Neural cell (in vitro differentiated cells): Measurements from ENCODE around the gene CMYA5.

Experiments used
- EP300 ChIP-seq: fragments of 450-650 bp; conservative IDR thresholded peaks from 2 replicates; pipeline ENCODE4 v1.6.1; 2014; ENCODE audit warnings: antibody characterized with exemption, mild to moderate bottlenecking, moderate library complexity; ENCODE audit not compliant: poor library complexity, severe bottlenecking
- EZH2 ChIP-seq: fragments of 200-600, 300-800 bp; shearing (Covaris generic), sonication (generic); IDR thresholded peaks from 2 replicates; pipeline ENCODE4 v1.6.1; 2014; ENCODE audit warnings: antibody characterized with exemption, low read length, borderline replicate concordance, mild to moderate bottlenecking; ENCODE audit not compliant: insufficient read depth, poor library complexity, severe bottlenecking
- MXI1 ChIP-seq: fragments of 450-650 bp; conservative IDR thresholded peaks from 2 replicates; pipeline ENCODE4 v1.6.1; 2014; ENCODE audit warnings: antibody characterized with exemption, mild to moderate bottlenecking; ENCODE audit not compliant: poor library complexity, severe bottlenecking
- POLR2AphosphoS5 ChIP-seq: IDR thresholded peaks from 2 replicates; pipeline ENCODE4 v1.6.1; 2012
- RAD21 ChIP-seq: fragments of 450-650 bp; conservative IDR thresholded peaks from 2 replicates; pipeline ENCODE4 v1.6.1; 2014; ENCODE audit warnings: antibody characterized with exemption, mild to moderate bottlenecking, moderate library complexity
- SMC3 ChIP-seq: fragments of 450-650 bp; conservative IDR thresholded peaks from 2 replicates; pipeline ENCODE4 v1.6.1; 2014; ENCODE audit warnings: antibody characterized with exemption, mild to moderate bottlenecking, moderate library complexity; ENCODE audit not compliant: poor library complexity
- TAF1 ChIP-seq: IDR thresholded peaks from 2 replicates; pipeline ENCODE4 v1.6.1; 2012; ENCODE audit warnings: low read depth
- TF ChIP-seq, protein P1 (sequence below): fragments of 450-650 bp; IDR thresholded peaks from 2 replicates; pipeline ENCODE4 v1.5.1; 2014; ENCODE audit warnings: antibody characterized with exemption, mild to moderate bottlenecking, moderate library complexity; ENCODE audit not compliant: poor library complexity, severe bottlenecking

DNA sequence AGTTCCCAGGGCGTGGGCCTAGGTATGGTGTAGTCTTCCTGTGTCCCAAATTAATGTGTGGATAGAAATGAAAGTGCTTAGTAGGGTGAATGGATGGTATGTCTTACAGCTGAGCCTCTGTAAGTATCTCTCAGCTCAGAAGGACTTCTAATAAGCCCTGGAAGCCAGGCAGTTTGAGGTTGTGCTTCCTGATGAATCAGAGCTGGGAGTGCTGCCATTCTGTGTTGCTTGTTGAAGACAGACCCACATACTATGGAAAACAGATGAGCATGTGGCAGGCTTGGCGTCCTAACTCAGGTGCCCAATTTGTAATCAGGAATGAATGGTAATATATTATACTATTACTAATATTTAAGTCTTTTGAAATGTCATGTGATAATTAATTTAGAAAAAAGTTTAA is 69.8 kb downstream of the CMYA5 start:
- TF ChIP-seq EP300 = no peak
- TF ChIP-seq, protein P1, sequence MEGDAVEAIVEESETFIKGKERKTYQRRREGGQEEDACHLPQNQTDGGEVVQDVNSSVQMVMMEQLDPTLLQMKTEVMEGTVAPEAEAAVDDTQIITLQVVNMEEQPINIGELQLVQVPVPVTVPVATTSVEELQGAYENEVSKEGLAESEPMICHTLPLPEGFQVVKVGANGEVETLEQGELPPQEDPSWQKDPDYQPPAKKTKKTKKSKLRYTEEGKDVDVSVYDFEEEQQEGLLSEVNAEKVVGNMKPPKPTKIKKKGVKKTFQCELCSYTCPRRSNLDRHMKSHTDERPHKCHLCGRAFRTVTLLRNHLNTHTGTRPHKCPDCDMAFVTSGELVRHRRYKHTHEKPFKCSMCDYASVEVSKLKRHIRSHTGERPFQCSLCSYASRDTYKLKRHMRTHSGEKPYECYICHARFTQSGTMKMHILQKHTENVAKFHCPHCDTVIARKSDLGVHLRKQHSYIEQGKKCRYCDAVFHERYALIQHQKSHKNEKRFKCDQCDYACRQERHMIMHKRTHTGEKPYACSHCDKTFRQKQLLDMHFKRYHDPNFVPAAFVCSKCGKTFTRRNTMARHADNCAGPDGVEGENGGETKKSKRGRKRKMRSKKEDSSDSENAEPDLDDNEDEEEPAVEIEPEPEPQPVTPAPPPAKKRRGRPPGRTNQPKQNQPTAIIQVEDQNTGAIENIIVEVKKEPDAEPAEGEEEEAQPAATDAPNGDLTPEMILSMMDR = no peak
- TF ChIP-seq EZH2 = no peak
- no peak for TF ChIP-seq POLR2AphosphoS5
- TF ChIP-seq SMC3 = no peak
- TF ChIP-seq RAD21 = no peak
- no peak for TF ChIP-seq TAF1
- TF ChIP-seq MXI1 = no peak
